CD8-positive, alpha-beta memory T cell (primary cell): ENCODE results near the gene OR10V1. TPM values are rescaled to one million over a fixed set of nuclear protein-coding genes. Genes with fewer than 3 reads are reported as not detected.

ENCODE experiments used
- CTCF ChIA-PET: fragments of 350-600 bp; sonication (Branson Sonifier 250); formaldehyde crosslinking; loops from one replicate; lab custom pipeline; 2021; ENCODE audit warnings: antibody characterized with exemption; lab: Charles Lee
- POLR2A ChIA-PET: fragments of 350-600 bp; sonication (Branson Sonifier 250); formaldehyde crosslinking; loops from one replicate; lab custom pipeline; 2021; ENCODE audit warnings: antibody characterized with exemption; lab: Charles Lee
- DNase-seq, 5 donors: peaks; one replicate each; pipeline versions ENCODE4 v3.0.0 to v3.0.0-alpha.2; 2020 to 2022; ENCODE audit warnings: mixed read lengths in 1 of 5
- H3K27ac ChIP-seq: one replicate; pipeline ENCODE4 v1.7.0; 2013; ENCODE audit warnings: low read depth, mild to moderate bottlenecking, low read length, moderate library complexity
- H3K27me3 ChIP-seq: 2 replicates; pipeline ENCODE4 v1.7.0; 2013; ENCODE audit warnings: low read length, mild to moderate bottlenecking; ENCODE audit not compliant: insufficient read depth, poor library complexity, severe bottlenecking
- H3K36me3 ChIP-seq: 2 replicates; pipeline ENCODE4 v1.7.0; 2013; ENCODE audit warnings: mild to moderate bottlenecking, low read length, moderate library complexity; ENCODE audit not compliant: insufficient read depth
- H3K4me1 ChIP-seq: 2 replicates; pipeline ENCODE4 v1.7.0; 2013; ENCODE audit warnings: mild to moderate bottlenecking, low read length, moderate library complexity; ENCODE audit not compliant: insufficient read depth
- H3K4me3 ChIP-seq: 2 replicates; pipeline ENCODE4 v1.7.0; 2013; ENCODE audit warnings: mild to moderate bottlenecking, low read length
- H3K9me3 ChIP-seq: 2 replicates; pipeline ENCODE4 v1.7.0; 2013; ENCODE audit warnings: mild to moderate bottlenecking, low read length
- H3K27ac Mint-ChIP-seq, 8 donors: one replicate each; pipeline ENCODE4 v1.8.0; 2020 to 2021; ENCODE audit warnings: mixed read lengths in 8 of 8, mild to moderate bottlenecking in 6 of 8, inconsistent platforms in 3 of 8, moderate library complexity in 3 of 8
- H3K27me3 Mint-ChIP-seq, 2 donors: one replicate each; pipeline ENCODE4 v1.8.0; 2020 to 2021; ENCODE audit warnings: mixed read lengths in 2 of 2, mild to moderate bottlenecking in 1 of 2, moderate library complexity in 1 of 2
- H3K36me3 Mint-ChIP-seq, 3 donors: one replicate each; pipeline ENCODE4 v1.8.0; 2020 to 2021; ENCODE audit warnings: mixed read lengths in 3 of 3, inconsistent platforms in 1 of 3, mild to moderate bottlenecking in 1 of 3
- H3K4me1 Mint-ChIP-seq, 3 donors: one replicate each; pipeline ENCODE4 v1.8.0; 2020 to 2021; ENCODE audit warnings: mixed read lengths in 3 of 3, inconsistent platforms in 1 of 3, mild to moderate bottlenecking in 1 of 3
- H3K4me3 Mint-ChIP-seq, 7 donors: one replicate each; pipeline ENCODE4 v1.8.0; 2020 to 2021; ENCODE audit warnings: mixed read lengths in 7 of 7, mild to moderate bottlenecking in 6 of 7, moderate library complexity in 4 of 7, inconsistent platforms in 2 of 7
- H3K9me3 Mint-ChIP-seq, 5 donors: one replicate each; pipeline ENCODE4 v1.8.0; 2020 to 2022; ENCODE audit warnings: mixed read lengths in 5 of 5, mild to moderate bottlenecking in 3 of 5, moderate library complexity in 2 of 5, inconsistent platforms in 1 of 5
- polyA plus RNA-seq: library from polyadenylated mRNA; unstranded; fragments of 300-500 nt; fragmentation: Illumina TruSeq; gene quantifications from one replicate; pipeline ENCODE4 v1.2.3, GENCODE V29; 2021
- total RNA-seq, 2 experiments: library from RNA; stranded (reverse); gene quantifications; one replicate each; pipeline ENCODE4 v1.2.3, GENCODE V29; 2021

Gene OR10V1
- total RNA-seq (not detected), polyA plus RNA-seq (not detected)

GRCh38 chr11:59713745-59714144 lies at the start of gene OR10V1:
OR10V1 (minus strand) TSS chr11:59713845; CDS start chr11:59713845, 0 bp downstream.
- no peak within 1 kb of the TSS for H3K4me3 ChIP-seq
- H3K27me3 ChIP-seq: no peaks in the 10 kb centered on the region
- no peaks in the 10 kb centered on the region for H3K9me3 ChIP-seq
- Mint-ChIP-seq H3K27ac (no peak within 1 kb of the TSS), H3K4me1 (no peaks in the 10 kb centered on the region), H3K36me3 (no peaks in the 10 kb centered on the region), H3K27me3 (peaks cover 7 to 49% of the 10 kb centered on the region in 2 donors), H3K4me3 (no peak within 1 kb of the TSS), H3K9me3 (no peaks in the 10 kb centered on the region)
- POLR2A ChIA-PET: no interaction called here
- no peaks in the 10 kb centered on the region for H3K4me1 ChIP-seq
- no peak for DNase-seq
- no peak within 1 kb of the TSS for H3K27ac ChIP-seq
- CTCF ChIA-PET: no interaction called here
- H3K36me3 ChIP-seq: no peaks in the 10 kb centered on the region

- CTCF ChIA-PET: interaction anchor here (1.1 to 1.2 kb wide), 2 partner anchors 28 to 40 kb away, joined by 3 read pairs; no protein-coding TSS in a partner anchor
Observed at GRCh38 chr11:59761993-59762392, 48.3 kb upstream of the OR10V1 start.

GRCh38 chr11:59760771-59761170 lies 47.1 kb upstream of the OR10V1 start:
- H3K4me1 Mint-ChIP-seq: peaks cover 16 to 31% (median 31%) of the 10 kb centered on the region in 3 donors
- ChIA-PET CTCF (no interaction called here), POLR2A (no interaction called here)
- peaks cover 0 to 2% (median 0%) of the 10 kb centered on the region in 3 donors for H3K36me3 Mint-ChIP-seq
- no peak overlapping the region for H3K4me3 ChIP-seq
- peak overlapping the region in 1 of 7 donors; percentile 40 for H3K4me3 Mint-ChIP-seq
- H3K9me3 ChIP-seq: no peaks in the 10 kb centered on the region
- H3K36me3 ChIP-seq: no peaks in the 10 kb centered on the region
- H3K4me1 ChIP-seq: peaks cover 13% of the 10 kb centered on the region
- no peak overlapping the region for H3K27ac ChIP-seq
- peaks cover 0 to 3% of the 10 kb centered on the region in 2 donors for H3K27me3 Mint-ChIP-seq
- H3K9me3 Mint-ChIP-seq: no peaks in the 10 kb centered on the region
- H3K27me3 ChIP-seq: no peaks in the 10 kb centered on the region
- no peak for DNase-seq
- H3K27ac Mint-ChIP-seq: no peak overlapping the region

More at GRCh38 chr11:59761993-59762392, 48.3 kb upstream of the OR10V1 start:
- Histone ChIP-seq H3K27me3 (no peaks in the 10 kb centered on the region), H3K27ac (no peak overlapping the region), H3K4me1 (peaks cover 13% of the 10 kb centered on the region), H3K4me3 (no peak overlapping the region), H3K9me3 (no peaks in the 10 kb centered on the region), H3K36me3 (no peaks in the 10 kb centered on the region)
- Mint-ChIP-seq H3K4me1 (peaks cover 11 to 19% (median 18%) of the 10 kb centered on the region in 3 donors), H3K9me3 (no peaks in the 10 kb centered on the region), H3K27ac (peak overlapping the region in 1 of 8 donors; percentile 18), H3K36me3 (peaks cover 0 to 2% (median 0%) of the 10 kb centered on the region in 3 donors), H3K27me3 (peaks cover 0 to 3% of the 10 kb centered on the region in 2 donors), H3K4me3 (no peak overlapping the region)
- POLR2A ChIA-PET: no interaction called here
- no peak for DNase-seq

GRCh38 chr11:59759900-59760299 lies 46.3 kb upstream of the OR10V1 start:
- ChIA-PET CTCF (no interaction called here), POLR2A (no interaction called here)
- no peak overlapping the region for H3K27ac Mint-ChIP-seq
- Histone ChIP-seq H3K4me1 (peaks cover 15% of the 10 kb centered on the region), H3K36me3 (no peaks in the 10 kb centered on the region), H3K9me3 (no peaks in the 10 kb centered on the region), H3K4me3 (no peak overlapping the region), H3K27me3 (no peaks in the 10 kb centered on the region), H3K27ac (no peak overlapping the region)
- H3K4me3 Mint-ChIP-seq: peak overlapping the region in 1 of 7 donors; percentile 16
- H3K27me3 Mint-ChIP-seq: peaks cover 0 to 3% of the 10 kb centered on the region in 2 donors
- peaks cover 15 to 28% (median 27%) of the 10 kb centered on the region in 3 donors for H3K4me1 Mint-ChIP-seq
- H3K9me3 Mint-ChIP-seq: no peaks in the 10 kb centered on the region
- no peak for DNase-seq
- H3K36me3 Mint-ChIP-seq: peaks cover 0 to 2% (median 0%) of the 10 kb centered on the region in 3 donors

- Mint-ChIP-seq H3K36me3 (peaks cover 0 to 8% (median 2%) of the 10 kb centered on the region in 3 donors), H3K4me3 (peak overlapping the region in 2 of 7 donors; percentile 11 to 94), H3K9me3 (no peaks in the 10 kb centered on the region), H3K4me1 (peaks cover 21 to 35% (median 31%) of the 10 kb centered on the region in 3 donors), H3K27ac (no peak overlapping the region), H3K27me3 (peaks cover 0 to 3% of the 10 kb centered on the region in 2 donors)
- Histone ChIP-seq H3K36me3 (no peaks in the 10 kb centered on the region), H3K4me1 (peaks cover 18% of the 10 kb centered on the region), H3K27ac (no peak overlapping the region), H3K9me3 (no peaks in the 10 kb centered on the region), H3K27me3 (no peaks in the 10 kb centered on the region), H3K4me3 (no peak overlapping the region)
- ChIA-PET CTCF (no interaction called here), POLR2A (no interaction called here)
- no peak for DNase-seq
Observed at GRCh38 chr11:59758401-59759037, 44.9 kb upstream of the OR10V1 start.

- Histone ChIP-seq H3K27ac (no peak overlapping the region), H3K9me3 (no peaks in the 10 kb centered on the region), H3K4me1 (peaks cover 18% of the 10 kb centered on the region), H3K4me3 (no peak overlapping the region), H3K27me3 (no peaks in the 10 kb centered on the region), H3K36me3 (no peaks in the 10 kb centered on the region)
- Mint-ChIP-seq H3K36me3 (peaks cover 0 to 8% (median 0%) of the 10 kb centered on the region in 3 donors), H3K27me3 (peaks cover 0 to 3% of the 10 kb centered on the region in 2 donors), H3K27ac (peak overlapping the region in 4 of 8 donors; percentile 21 to 89 (median 58)), H3K4me3 (peak overlapping the region; percentile 9 to 94 (median 86)), H3K4me1 (peaks cover 21 to 35% (median 31%) of the 10 kb centered on the region in 3 donors), H3K9me3 (no peaks in the 10 kb centered on the region)
- ChIA-PET CTCF (interaction anchor here (4.1 to 5.2 kb wide), 2 partner anchors 10 to 46 kb away, joined by 41 to 113 read pairs; no protein-coding TSS in a partner anchor), POLR2A (interaction anchor here (2.1 kb wide), 2 partner anchors 53 to 88 kb away, joined by 6 to 14 read pairs; partner anchors contain the start of genes MRPL16 and PATL1)
- DNase-seq: no peak
Observed at GRCh38 chr11:59756845-59757244, 43.2 kb upstream of the OR10V1 start.

GRCh38 chr11:59756558-59756840 lies 42.9 kb upstream of the OR10V1 start:
- no peak for DNase-seq
- Mint-ChIP-seq H3K36me3 (peaks cover 0 to 8% (median 0%) of the 10 kb centered on the region in 3 donors), H3K9me3 (no peaks in the 10 kb centered on the region), H3K4me3 (peak overlapping the region; percentile 9 to 94 (median 88)), H3K27me3 (peaks cover 0 to 3% of the 10 kb centered on the region in 2 donors), H3K27ac (peak overlapping the region in 4 of 8 donors; percentile 65 to 89 (median 80)), H3K4me1 (peaks cover 21 to 35% (median 31%) of the 10 kb centered on the region in 3 donors)
- Histone ChIP-seq H3K9me3 (no peaks in the 10 kb centered on the region), H3K4me3 (no peak overlapping the region), H3K4me1 (peaks cover 18% of the 10 kb centered on the region), H3K36me3 (no peaks in the 10 kb centered on the region), H3K27me3 (no peaks in the 10 kb centered on the region), H3K27ac (no peak overlapping the region)
- ChIA-PET POLR2A (interaction anchor here (0.6 to 2.1 kb wide), 3 partner anchors 53 to 141 kb away, joined by 4 to 14 read pairs (median 6); partner anchors contain the start of genes MRPL16, OSBP and PATL1), CTCF (interaction anchor here (4.1 to 5.2 kb wide), 3 partner anchors 10 to 53 kb away, joined by 41 to 113 read pairs (median 48); partner anchors contain the start of gene MRPL16)
